Suppressor macrophage treated with lipopolysaccharide for 4 hours (primary cell): ENCODE data around the gene SYT8.
A peak's percentile ranks its signal among the peaks of the same experiment; 100 is the strongest.
"Not testable (repeated sequence)": the region's sequence is repeated elsewhere in the genome, so short reads cannot be mapped to it uniquely, and the experiment has no call there.

Experiments used
- DNase-seq: peaks from one replicate; pipeline ENCODE4 v3.0.0-alpha.2; 2020

The SYT8 gene

DNA sequence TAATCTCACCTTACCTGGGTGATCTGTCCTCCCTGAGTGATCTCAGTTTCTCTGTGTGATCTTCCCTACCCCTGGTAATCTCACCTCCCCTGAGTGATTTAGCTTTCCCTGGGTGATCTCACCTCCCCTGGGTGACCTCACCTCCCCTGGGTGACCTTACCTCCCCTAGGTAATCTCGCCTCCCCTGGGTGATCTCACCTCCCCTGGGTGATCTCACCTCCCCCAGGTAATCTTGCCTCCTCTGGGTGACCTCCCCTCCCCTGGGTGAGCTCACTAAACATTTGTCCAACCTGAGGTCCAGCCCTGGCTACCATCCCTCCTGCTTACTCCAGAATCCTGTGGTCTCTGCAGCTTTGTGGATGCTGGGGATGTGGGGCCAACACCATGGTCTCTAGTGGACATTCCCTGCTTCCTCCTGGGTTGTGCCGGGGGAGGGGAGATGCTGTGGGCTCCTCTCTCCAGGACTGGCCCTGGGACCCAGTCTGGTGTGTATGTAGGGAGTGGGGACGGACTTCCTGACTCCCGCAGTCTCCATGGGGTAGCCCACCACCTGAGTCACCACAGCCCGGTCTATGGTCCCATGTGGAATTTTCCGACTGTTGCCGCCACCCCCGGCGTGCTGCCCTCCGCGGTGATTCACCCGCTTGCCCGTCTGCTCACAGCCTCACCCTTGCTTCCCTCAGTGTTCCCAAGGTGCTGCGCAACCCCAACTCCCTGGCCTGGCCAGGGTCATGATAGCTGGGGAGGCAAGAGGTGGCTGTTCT, 28.0 kb downstream of the SYT8 start:
- peak; percentile 48 for DNase-seq

GRCh38 chr11:1863352-1864216, 28.8 kb downstream of the SYT8 start:
- peak; percentile 86 for DNase-seq

- no peak for DNase-seq
Observed at GRCh38 chr11:1864231-1864630, 29.4 kb downstream of the SYT8 start.

DNA sequence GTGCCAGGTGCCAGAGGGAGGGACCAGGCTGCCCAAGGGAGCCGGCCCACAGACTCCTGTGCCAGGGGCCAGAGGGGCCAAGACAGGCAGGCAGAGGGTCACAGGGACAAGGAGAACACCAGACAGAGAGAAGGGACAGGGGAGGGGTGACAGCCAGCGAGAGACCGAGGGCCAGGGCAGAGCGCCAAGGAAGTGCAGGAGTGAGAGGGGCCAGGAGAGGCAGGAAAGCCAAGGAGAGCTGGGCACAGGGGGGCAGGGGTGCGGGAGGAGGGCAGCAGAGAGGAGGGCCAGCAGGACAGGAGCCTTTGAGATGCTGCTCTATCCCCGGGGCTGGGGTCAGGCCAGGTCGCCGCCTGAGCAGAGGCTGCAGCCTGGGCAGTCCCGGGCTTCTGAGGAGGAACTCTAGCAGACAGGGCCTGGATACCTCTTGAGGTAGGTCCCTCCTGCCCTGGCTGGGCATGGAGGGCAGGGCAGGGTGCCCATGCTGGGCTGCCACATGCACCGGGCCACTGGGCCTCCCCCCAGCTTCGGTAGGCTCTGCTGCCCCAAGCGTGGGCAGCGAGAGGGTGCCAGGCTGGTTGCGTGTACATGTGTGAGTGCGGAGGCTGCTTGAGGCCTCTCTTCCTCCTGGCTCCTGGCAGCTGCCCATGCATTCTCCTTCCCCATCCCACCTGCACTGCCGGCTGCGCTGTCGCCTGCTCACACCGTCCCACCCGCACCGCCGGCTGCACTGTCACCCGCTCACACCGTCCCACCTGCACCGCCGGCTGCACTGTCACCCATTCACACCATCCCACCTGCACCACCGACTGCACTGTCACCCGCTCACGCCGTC, 30.3 kb downstream of the SYT8 start:
- DNase-seq: no peak

DNA sequence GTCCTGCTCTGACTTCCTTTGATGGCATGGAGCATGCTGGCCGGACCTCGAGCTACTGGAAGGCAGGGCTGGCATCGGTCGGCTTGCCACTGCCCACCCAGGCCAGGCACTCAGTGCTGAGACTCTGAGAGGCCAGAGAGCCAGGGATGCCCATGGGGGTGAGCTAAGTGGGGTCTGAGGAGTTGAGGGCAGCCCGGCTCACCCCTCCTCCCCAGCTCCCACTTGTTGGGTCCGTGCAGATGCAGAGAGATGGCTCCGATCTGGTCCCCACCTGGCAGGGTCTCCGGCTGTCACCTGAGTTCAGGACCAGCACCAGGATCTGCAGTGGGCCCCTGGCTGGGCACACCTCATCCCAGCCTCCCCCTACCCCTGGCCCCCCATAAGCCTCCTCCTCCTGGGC, 31.4 kb downstream of the SYT8 start:
- no peak for DNase-seq

DNA sequence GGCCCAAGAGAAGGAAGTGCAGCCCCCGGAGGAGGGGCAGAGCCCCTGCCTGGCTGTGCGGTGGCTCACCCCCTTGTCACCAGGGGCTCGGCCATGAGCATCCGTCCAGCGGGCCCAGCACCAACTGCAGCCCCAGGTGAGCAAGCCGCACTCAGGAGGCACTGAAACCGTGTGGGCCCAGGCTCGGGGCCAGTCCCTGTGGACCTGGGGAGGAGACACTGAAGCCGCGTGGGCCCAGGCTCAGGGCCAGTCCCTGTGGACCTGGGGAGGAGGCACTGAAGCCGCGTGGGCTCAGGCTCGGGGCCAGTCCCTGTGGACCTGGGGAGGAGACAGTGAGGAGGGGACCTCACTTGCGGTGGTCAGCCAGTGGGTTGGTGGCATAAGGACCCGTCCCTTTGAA, 32.0 kb downstream of the SYT8 start:
- no peak for DNase-seq

GRCh38 chr11:1867381-1867780, 32.6 kb downstream of the SYT8 start:
- no peak for DNase-seq

DNA sequence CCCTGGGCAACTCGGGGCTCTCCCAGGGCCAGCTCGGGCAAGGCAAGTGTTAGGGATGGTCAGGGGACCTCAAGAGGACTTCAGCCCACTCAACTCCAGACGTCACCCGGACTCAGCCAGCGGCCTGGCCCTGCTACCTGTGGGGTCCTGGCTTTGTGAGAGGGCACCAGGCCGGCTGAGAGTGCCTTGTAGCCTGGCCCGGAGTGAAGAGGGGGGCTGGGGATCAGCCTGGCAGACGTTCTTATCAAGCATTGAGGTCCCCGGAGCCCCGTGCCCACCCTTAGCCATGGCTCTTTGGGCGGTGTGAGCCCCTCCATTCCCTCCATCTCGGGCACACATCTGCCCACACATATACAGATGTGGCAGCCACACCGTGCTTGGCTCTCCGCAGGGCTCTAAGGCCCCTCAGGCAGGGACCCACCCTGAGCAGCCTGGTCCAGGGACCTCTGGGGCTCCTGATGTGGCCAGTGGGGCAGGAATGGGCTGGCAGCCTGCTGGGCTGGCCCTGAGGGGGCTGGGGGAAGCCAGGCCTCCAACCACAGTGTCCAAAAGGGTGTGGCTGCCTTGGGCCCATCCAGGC, 33.4 kb downstream of the SYT8 start:
- DNase-seq: no peak

DNA sequence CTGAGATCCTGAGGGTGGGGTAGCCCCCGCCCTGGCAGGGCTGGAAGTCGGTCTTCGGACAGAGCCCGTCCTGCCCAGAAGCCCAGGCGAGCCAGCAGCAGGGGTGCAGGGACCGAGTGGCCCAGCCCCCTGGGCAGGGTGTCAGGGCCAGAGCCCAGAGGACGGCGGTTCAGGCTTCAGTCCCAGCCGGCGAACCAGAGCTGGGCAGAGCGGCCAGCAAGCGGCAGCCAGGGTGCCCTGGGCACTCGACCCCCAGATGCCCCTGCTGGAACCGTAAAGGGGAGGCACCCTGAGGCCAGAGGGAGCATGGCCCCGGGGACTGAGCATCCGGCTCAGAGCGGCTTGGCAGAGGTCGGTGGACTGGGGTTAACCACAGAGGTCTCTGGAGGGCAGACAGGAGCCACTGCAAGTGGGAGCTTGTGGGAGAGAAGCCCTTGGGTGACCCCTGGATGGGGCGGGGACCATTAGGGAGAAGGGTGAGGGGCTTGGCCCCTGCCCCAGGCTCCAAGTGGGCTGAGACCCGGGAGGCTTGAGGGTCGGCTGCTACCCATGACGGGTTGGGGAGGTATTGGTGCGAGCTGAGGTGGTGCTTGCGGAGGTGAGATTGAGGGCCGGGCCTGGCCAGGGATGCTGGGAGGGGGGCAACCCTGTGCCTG, 34.0 kb downstream of the SYT8 start:
- no peak for DNase-seq

GRCh38 chr11:1869427-1870325, 34.9 kb downstream of the SYT8 start:
- no peak for DNase-seq

GRCh38 chr11:1870326-1870696, 35.5 kb downstream of the SYT8 start:
- DNase-seq: no peak

- no peak for DNase-seq
Observed at GRCh38 chr11:1870721-1871466, 36.1 kb downstream of the SYT8 start.

DNA sequence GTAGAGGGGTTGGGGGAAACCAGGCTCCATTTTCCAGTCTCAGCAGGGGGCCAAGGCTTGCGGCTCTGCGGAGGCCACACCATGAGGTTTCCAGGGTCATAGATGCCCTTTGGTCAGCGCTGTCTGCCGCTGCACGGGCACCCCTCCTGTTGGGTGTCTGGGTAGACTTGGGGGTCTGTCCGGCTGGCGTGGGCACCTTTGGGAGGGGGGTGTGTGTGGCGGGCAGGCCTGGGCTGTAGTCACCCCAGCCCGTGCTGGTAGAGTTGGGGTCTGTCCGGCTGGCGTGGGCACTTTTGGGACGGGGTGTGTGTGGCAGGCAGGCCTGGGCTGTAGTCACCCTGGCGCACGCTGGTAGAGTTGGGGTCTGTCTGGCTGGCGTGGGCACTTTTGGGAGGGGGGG, 36.7 kb downstream of the SYT8 start:
- no peak for DNase-seq

DNA sequence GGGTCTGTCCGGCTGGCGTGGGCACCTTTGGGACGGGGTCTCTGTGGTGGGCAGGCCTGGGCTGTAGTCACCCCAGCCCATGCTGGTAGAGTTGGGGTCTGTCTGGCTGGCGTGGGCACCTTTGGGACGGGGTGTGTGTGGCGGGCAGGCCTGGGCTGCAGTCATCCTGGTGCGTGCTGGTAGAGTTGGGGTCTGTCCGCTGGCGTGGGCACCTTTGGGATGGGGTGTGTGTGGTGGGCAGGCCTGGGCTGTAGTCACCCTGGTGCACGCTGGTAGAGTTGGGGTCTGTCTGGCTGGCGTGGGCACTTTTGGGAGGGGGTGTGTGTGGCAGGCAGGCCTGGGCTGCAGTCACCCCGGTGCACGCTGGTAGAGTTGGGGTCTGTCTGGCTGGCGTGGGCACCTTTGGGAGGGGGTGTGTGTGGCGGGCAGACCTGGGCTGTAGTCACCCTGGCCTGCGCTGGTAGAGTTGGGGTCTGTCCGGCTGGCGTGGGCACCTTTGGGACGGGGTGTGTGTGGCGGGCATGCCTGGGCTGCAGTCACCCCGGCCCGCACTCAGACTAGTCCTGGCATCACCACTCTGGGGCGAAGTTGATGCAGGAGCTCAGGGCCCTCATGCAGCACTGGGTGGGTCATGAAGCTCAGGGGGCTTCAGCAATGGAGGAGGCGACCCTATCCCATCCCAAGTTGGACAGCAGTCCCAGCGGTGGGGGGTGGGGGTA, 37.6 kb downstream of the SYT8 start:
- no peak for DNase-seq

- no peak for DNase-seq
Observed at GRCh38 chr11:1873048-1873812, 38.4 kb downstream of the SYT8 start.

- not testable (repeated sequence) for DNase-seq
Observed at GRCh38 chr11:1873813-1874150, 39.0 kb downstream of the SYT8 start.

DNA sequence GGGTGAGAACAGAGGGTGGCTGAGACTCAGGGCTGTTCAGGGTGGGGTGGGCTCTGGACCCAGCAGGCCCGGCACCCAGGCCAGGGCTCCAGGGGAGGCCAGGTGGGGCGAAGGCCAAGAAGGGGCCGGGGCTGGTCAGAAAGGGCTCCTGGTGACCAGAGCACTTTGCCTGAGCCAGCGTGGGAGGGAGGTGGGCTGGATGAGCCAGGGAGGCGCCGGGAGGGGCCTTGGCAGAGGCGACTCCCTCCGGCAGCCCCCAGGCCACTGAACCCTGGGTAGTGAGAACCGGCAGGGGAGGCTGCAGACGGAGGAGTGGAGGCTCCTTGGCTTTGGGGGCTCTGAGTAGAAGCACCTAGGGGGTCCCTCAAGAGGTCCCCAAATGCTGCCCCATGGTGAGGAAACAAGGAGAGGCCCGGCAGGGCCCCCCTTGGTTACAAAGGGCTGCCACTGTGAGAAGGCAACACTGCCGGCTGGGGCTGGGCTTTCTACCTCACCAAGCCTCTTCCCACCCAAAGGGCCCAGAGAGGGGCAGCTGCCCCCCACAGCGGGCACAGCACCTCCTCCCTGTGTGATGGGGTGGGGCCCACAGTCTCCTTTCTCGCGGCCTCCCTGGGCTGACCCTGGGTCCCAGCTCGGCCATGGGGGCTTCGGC, 39.8 kb downstream of the SYT8 start:
- DNase-seq: not testable (repeated sequence)

DNA sequence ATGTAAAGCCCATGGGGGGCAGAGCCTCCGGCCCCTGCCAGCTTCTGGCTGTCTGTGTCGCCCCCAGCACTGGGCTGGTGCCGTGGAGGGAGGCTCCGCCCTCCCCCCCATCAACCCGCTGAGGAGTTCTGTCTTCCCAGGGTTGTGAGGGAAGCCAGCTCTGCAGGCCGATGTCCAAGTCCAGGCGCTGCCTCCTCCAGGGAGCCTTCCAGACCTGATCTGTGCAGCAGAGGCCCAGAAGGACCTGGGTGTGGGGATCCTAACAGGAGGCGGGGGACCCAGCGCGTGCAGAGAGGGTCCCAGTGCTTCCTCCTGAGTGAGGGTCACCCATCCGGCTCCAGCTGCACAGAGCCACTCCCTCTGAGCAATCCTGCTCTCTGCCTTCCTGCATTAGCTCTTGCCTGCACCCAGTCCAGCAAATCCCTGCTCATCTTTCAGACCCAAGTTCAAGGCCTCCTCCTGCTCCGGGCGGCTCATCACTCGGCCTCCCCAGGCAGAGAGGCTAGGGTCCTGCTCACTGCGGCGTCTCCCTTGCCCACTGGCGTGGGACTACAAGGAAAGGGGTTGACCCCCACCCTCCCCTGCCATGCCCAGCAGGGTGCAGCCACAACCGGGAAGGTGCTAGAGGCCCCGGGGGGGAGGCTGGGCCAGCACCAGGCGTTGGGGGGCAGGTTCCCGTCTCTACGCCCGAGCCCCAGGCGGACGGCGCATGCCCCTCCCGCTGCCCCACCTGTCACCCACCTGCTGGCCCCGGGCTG, 40.5 kb downstream of the SYT8 start:
- no peak for DNase-seq
